SH-SY5Y (cell line): ENCODE results near the gene UBE2H.

ENCODE experiments used
- GATA2 ChIP-seq: IDR thresholded peaks from 2 replicates; pipeline ENCODE4 v1.6.1; 2011; ENCODE audit warnings: mild to moderate bottlenecking, low read depth, low read length
- GATA3 ChIP-seq: IDR thresholded peaks from 2 replicates; pipeline ENCODE4 v1.6.1; 2011; ENCODE audit warnings: low read depth, mild to moderate bottlenecking, low read length, moderate library complexity

UBE2H gene

GRCh38 chr7:129780974-129781927, 171.5 kb downstream of the UBE2H start:
- TF ChIP-seq GATA3: no peak
- TF ChIP-seq GATA2: no peak
